Skeletal muscle satellite cell (primary cell): ENCODE measurements around the gene GLUD2. TPM values are rescaled to one million over a fixed set of nuclear protein-coding genes. Genes with fewer than 3 reads are reported as not detected.
"Not testable (repeated sequence)": the region's sequence is repeated elsewhere in the genome, so short reads cannot be mapped to it uniquely, and the experiment has no call there.

Experiments used
- H3K27me3 ChIP-seq: 2 replicates; pipeline ENCODE4 v1.7.0; 2013; ENCODE audit warnings: low read length; ENCODE audit not compliant: control insufficient read depth, insufficient read depth
- H3K36me3 ChIP-seq: 2 replicates; pipeline ENCODE4 v1.7.0; 2013; ENCODE audit warnings: mild to moderate bottlenecking, control low read depth, low read length; ENCODE audit not compliant: insufficient read depth
- H3K4me1 ChIP-seq: 2 replicates; pipeline ENCODE4 v1.7.0; 2013; ENCODE audit warnings: low read length; ENCODE audit not compliant: control insufficient read depth, insufficient read depth
- H3K4me2 ChIP-seq: 2 replicates; pipeline ENCODE4 v1.7.0; 2013; ENCODE audit warnings: mild to moderate bottlenecking, low read length
- H3K4me3 ChIP-seq: 2 replicates; pipeline ENCODE4 v1.7.0; 2013; ENCODE audit warnings: low read length
- H3K9ac ChIP-seq: 2 replicates; pipeline ENCODE4 v1.7.0; 2013; ENCODE audit warnings: mild to moderate bottlenecking, low read depth, low read length, moderate library complexity
- H3K9me3 ChIP-seq: replicated peaks from 2 replicates; pipeline ENCODE4 v1.7.0; 2013; ENCODE audit warnings: mild to moderate bottlenecking, control low read depth, low read length
- total RNA-seq: library from RNA; depleted of rRNA; stranded (reverse); fragments of >200 nt; gene quantifications from 2 replicates; pipeline ENCODE4 v1.2.3, GENCODE V29; 2012; rRNA removed

The GLUD2 gene
- 2.4 and 4.1 TPM in 2 replicates for total RNA-seq

- Histone ChIP-seq H3K4me3 (peak within 1 kb of the TSS; percentile 64), H3K4me2 (peak within 1 kb of the TSS; percentile 82)
- not testable (repeated sequence) for H3K27me3 ChIP-seq, H3K9ac ChIP-seq, H3K4me1 ChIP-seq, H3K9me3 ChIP-seq, H3K36me3 ChIP-seq
These were observed at the start of gene GLUD2 for GRCh38 chrX:121047441-121048419. Gene GLUD2 (plus strand): TSS chrX:121047610. CDS start chrX:121047685, 75 bp downstream.

GRCh38 chrX:120999413-120999812 lies 48.0 kb upstream of the GLUD2 start:
- Histone ChIP-seq H3K27me3 (no peaks in the 10 kb centered on the region), H3K4me3 (no peak overlapping the region), H3K36me3 (no peaks in the 10 kb centered on the region), H3K4me2 (no peak overlapping the region), H3K9me3 (no peaks in the 10 kb centered on the region), H3K9ac (no peak overlapping the region), H3K4me1 (no peaks in the 10 kb centered on the region)

- H3K27me3 ChIP-seq = no peaks in the 10 kb centered on the region
These were observed 46.8 kb upstream of the GLUD2 start for GRCh38 chrX:121000589-121000988.

GRCh38 chrX:121008920-121009319 lies 38.5 kb upstream of the GLUD2 start:
- H3K27me3 ChIP-seq = no peaks in the 10 kb centered on the region
- no peaks in the 10 kb centered on the region for H3K36me3 ChIP-seq
- no peak overlapping the region for H3K4me3 ChIP-seq
- H3K4me2 ChIP-seq = no peak overlapping the region
- no peaks in the 10 kb centered on the region for H3K9me3 ChIP-seq
- H3K4me1 ChIP-seq = no peaks in the 10 kb centered on the region
- H3K9ac ChIP-seq = no peak overlapping the region

More at GRCh38 chrX:121000589-121000988, 46.8 kb upstream of the GLUD2 start:
- H3K4me2 ChIP-seq = no peak overlapping the region
- no peak overlapping the region for H3K4me3 ChIP-seq
- no peaks in the 10 kb centered on the region for H3K9me3 ChIP-seq
- H3K9ac ChIP-seq = no peak overlapping the region
- no peaks in the 10 kb centered on the region for H3K36me3 ChIP-seq
- H3K4me1 ChIP-seq = no peaks in the 10 kb centered on the region

GRCh38 chrX:121009764-121010163 lies 37.6 kb upstream of the GLUD2 start:
- no peaks in the 10 kb centered on the region for H3K36me3 ChIP-seq
- no peak overlapping the region for H3K4me3 ChIP-seq
- no peaks in the 10 kb centered on the region for H3K4me1 ChIP-seq
- no peaks in the 10 kb centered on the region for H3K9me3 ChIP-seq
- H3K4me2 ChIP-seq = no peak overlapping the region
- H3K9ac ChIP-seq = no peak overlapping the region
- no peaks in the 10 kb centered on the region for H3K27me3 ChIP-seq

- no peaks in the 10 kb centered on the region for H3K4me1 ChIP-seq
- H3K27me3 ChIP-seq = no peaks in the 10 kb centered on the region
- no peak overlapping the region for H3K4me2 ChIP-seq
- H3K9ac ChIP-seq = no peak overlapping the region
- no peaks in the 10 kb centered on the region for H3K9me3 ChIP-seq
- no peaks in the 10 kb centered on the region for H3K36me3 ChIP-seq
- no peak overlapping the region for H3K4me3 ChIP-seq
These were observed 37.2 kb upstream of the GLUD2 start for GRCh38 chrX:121010218-121010617.

- Histone ChIP-seq H3K9ac (no peak overlapping the region), H3K36me3 (no peaks in the 10 kb centered on the region), H3K9me3 (no peaks in the 10 kb centered on the region), H3K4me3 (no peak overlapping the region), H3K27me3 (no peaks in the 10 kb centered on the region), H3K4me1 (no peaks in the 10 kb centered on the region), H3K4me2 (no peak overlapping the region)
These were observed 36.2 kb upstream of the GLUD2 start for GRCh38 chrX:121011254-121011653.

- Histone ChIP-seq H3K4me1 (no peaks in the 10 kb centered on the region), H3K9me3 (no peaks in the 10 kb centered on the region), H3K36me3 (no peaks in the 10 kb centered on the region), H3K27me3 (no peaks in the 10 kb centered on the region), H3K4me3 (no peak overlapping the region), H3K4me2 (no peak overlapping the region), H3K9ac (no peak overlapping the region)
These were observed 33.4 kb upstream of the GLUD2 start for GRCh38 chrX:121013897-121014455.

- Histone ChIP-seq H3K9ac (no peak overlapping the region), H3K4me2 (no peak overlapping the region), H3K36me3 (no peaks in the 10 kb centered on the region), H3K4me3 (no peak overlapping the region), H3K4me1 (no peaks in the 10 kb centered on the region), H3K9me3 (no peaks in the 10 kb centered on the region), H3K27me3 (no peaks in the 10 kb centered on the region)
These were observed 32.6 kb upstream of the GLUD2 start for GRCh38 chrX:121014826-121015225.

- H3K4me3 ChIP-seq = no peak overlapping the region
- no peaks in the 10 kb centered on the region for H3K9me3 ChIP-seq
- H3K4me1 ChIP-seq = no peaks in the 10 kb centered on the region
- no peak overlapping the region for H3K4me2 ChIP-seq
- H3K36me3 ChIP-seq = no peaks in the 10 kb centered on the region
- H3K9ac ChIP-seq = no peak overlapping the region
- peaks cover 2% of the 10 kb centered on the region for H3K27me3 ChIP-seq
These were observed 19.0 kb upstream of the GLUD2 start for GRCh38 chrX:121028419-121028818.

GRCh38 chrX:121030083-121030482 lies 17.3 kb upstream of the GLUD2 start:
- Histone ChIP-seq H3K9ac (no peak overlapping the region), H3K4me2 (no peak overlapping the region), H3K4me3 (no peak overlapping the region), H3K27me3 (peaks cover 2% of the 10 kb centered on the region), H3K4me1 (no peaks in the 10 kb centered on the region), H3K36me3 (no peaks in the 10 kb centered on the region), H3K9me3 (no peaks in the 10 kb centered on the region)
